ENCODE measurements around the gene LDLRAD3.

LDLRAD3 gene

DNA sequence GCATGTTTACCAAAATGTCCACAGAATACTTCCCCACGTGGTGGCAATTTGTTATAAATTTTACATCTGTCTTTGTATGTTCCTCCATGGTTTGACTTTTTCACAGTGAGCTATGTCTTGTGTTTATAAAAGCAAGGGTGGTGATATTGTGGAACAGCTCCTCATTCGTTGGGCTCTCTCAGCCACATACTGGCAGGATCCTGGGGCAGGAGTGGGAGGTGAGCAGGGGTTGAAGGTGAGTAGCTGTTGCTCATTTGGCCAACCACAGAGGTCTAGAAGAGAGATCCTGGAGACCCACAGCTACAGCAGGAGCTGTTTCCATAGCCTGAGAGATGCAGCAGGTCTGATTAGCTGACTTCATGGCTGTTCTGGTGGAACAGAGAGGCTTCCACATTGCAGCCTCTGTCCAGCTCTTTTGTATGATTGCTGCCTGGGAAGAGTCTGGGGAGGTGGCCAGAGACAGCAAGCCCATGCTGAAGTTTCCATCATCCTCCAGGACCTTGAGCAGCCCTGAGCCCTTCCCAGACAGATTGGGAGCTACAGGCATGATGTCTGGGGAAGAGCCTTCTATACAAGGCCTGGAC is 128.1 kb downstream of the LDLRAD3 start:
- no peak for DNase-seq (ENCODE audit: low read depth in 2 of 2, low spot score in 1 of 2)

- DNase-seq (ENCODE audit: low read depth in 2 of 2, low spot score in 1 of 2), result no peak
Observed at GRCh38 chr11:36073411-36074203, 129.7 kb downstream of the LDLRAD3 start.

GRCh38 chr11:36074941-36075431 is 131.1 kb downstream of the LDLRAD3 start:
- DNase-seq (ENCODE audit: low read depth in 2 of 2, low spot score in 1 of 2), result no peak

- DNase-seq (ENCODE audit: low read depth in 2 of 2, low spot score in 1 of 2), result no peak
Observed at GRCh38 chr11:36077368-36077767, 133.5 kb downstream of the LDLRAD3 start.

GRCh38 chr11:36077886-36078685 is 134.2 kb downstream of the LDLRAD3 start:
- no peak for DNase-seq (ENCODE audit: low read depth in 2 of 2, low spot score in 1 of 2)

DNA sequence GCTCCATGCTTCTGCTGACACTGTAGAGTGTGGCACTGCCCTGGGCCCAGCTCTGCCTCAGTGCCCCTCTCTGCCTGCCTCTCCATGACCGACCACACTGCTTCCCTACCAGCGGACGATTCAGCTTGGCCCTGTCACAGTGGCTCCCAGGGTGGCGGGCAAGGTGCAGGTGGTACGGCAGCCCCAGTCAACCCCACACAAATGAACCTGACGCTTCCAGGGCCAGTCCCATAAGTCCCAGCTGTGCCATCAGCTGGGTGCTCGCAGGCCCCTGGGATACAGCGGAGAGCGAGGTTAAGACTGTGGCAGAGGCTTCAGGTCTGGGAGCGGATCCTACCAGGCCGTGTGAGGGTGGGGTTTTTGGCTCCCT is 134.8 kb downstream of the LDLRAD3 start:
- DNase-seq (ENCODE audit: low read depth in 2 of 2, low spot score in 1 of 2), result no peak

- no peak for DNase-seq (ENCODE audit: low read depth in 2 of 2, low spot score in 1 of 2)
Observed at GRCh38 chr11:36079878-36080675, 136.2 kb downstream of the LDLRAD3 start.

DNA sequence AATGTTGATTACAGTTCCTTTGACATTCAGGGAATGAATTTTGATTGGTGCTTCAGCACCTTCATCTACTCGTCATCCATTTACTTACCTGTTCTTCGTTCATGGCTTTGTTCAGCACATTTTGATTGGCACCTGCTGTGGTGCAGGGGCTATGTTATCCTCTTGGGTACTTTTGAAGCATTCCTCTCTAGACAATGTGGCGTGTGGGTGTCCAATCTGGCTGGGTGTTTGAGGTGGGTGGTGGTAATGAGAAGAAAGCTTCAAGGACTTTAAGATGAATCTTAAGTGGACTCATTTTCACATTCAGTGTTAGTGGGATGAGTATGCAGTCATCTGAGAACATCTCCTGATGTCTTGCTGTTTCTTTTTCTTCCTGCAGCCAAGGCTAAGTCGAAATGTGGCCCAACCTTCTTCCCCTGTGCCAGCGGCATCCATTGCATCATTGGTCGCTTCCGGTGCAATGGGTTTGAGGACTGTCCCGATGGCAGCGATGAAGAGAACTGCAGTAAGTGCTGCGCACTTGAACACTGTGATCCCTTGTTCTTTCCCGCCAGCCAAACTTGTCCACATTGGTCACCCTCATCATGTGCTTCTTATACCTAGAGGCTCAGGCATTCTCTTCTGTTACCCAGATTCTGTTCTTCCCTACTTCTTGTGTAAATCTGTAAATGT is 137.5 kb downstream of the LDLRAD3 start:
- DNase-seq (ENCODE audit: low read depth in 2 of 2, low spot score in 1 of 2), result no peak

DNA sequence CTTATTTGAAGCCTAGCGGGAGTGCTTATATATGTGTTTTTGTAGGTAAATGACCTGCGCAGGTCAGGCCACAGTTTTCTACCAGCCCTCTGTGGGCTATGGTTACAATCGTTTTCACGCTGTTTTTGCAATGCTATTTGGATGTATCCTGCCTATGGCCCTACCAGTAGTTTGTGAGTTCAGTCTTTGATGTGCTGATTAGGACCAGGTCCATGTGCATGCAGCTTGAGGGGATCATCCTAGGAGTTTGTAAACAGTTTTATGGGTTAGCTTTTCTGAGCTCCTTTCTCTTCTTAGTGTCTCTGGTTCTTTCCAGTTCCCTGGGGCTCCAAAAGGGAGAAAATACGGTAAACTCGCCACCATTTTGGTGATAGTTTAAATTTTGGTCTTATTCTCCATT is 142.5 kb downstream of the LDLRAD3 start:
- no peak for DNase-seq (ENCODE audit: low read depth in 2 of 2, low spot score in 1 of 2)

- DNase-seq (ENCODE audit: low read depth in 2 of 2, low spot score in 1 of 2), result no peak
Observed at GRCh38 chr11:36088266-36088972, 144.6 kb downstream of the LDLRAD3 start.

DNA sequence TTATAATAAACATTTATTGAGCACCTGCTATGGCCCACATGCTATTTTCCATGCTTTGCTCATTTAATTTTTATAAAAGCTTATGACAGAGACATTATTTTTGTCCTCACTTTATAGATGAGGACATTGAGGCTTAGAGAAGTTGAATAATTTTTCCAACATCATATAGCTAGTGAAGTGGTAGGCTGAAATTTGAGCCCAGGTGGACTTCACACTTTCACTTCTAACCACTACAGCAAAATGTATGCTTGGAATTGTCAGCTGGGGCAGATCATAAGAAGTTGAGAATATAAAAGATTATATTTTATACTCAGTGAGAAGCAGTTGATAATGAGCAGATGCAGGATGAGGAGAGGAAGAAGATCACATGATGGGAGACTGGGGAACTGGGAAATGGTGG is 146.1 kb downstream of the LDLRAD3 start:
- DNase-seq (ENCODE audit: low read depth in 2 of 2, low spot score in 1 of 2), result no peak

GRCh38 chr11:36090356-36091109 is 146.7 kb downstream of the LDLRAD3 start:
- DNase-seq (ENCODE audit: low read depth in 2 of 2, low spot score in 1 of 2), result no peak

DNA sequence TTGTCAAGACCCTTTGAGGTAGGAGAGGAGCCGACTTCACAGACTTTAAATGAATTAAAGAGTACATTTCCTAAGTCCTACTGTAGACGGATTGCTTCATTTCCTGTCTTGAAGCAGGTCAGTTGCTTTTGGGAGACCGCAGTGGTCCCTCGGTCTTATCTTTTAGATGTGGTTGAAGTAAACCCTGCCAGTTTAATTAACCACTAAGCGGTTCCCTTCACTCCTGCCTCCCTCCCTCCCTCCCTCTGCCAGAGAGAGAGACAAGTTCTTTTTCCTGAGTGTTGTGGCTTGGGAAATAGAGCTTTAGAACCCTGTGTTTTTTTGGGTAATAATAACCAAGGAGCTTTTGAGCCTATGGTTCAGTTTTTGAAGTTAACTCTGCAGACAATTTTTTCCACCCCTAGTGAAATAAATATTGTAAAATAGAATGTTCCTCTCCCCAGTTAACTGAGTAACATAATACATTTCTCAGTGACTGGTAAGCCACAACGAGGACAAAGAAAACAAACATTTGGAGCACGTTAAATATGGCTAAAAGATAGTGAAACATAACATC is 147.5 kb downstream of the LDLRAD3 start:
- DNase-seq (ENCODE audit: low read depth in 2 of 2, low spot score in 1 of 2), result no peak

DNA sequence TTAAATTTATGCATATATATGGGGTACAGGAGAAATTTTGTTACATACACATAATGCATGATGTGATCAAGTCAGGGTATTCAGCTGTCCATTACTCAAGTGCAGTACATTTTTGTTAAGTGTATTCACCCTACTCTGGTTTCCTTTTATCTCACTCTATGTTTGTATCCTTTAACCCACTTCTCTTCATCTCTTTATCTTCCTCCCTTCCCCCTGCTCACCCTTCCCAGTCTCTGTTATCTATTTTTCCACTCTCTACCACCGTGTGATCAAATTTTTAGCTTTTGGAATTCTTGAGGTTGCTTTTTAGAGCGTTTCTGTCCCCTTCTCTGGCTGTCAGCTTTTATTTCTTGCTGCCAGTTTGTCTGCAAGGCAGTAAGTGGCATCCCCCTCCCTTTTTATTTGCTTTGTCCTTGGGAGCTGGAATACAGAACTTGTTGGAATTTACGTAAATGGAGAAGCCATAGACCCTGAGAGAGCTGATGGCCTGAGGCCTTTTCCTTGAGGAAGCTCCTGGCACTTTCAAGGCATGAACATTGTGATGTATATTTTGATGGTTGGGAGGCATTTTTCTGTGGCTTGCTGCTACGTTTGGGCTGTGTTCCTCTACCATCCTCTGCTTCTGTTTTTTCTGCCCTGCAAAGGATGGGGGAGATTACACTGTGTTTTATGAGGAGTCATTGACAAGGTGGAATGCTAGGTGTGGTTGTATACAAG is 148.6 kb downstream of the LDLRAD3 start:
- no peak for DNase-seq (ENCODE audit: low read depth in 2 of 2, low spot score in 1 of 2)

DNA sequence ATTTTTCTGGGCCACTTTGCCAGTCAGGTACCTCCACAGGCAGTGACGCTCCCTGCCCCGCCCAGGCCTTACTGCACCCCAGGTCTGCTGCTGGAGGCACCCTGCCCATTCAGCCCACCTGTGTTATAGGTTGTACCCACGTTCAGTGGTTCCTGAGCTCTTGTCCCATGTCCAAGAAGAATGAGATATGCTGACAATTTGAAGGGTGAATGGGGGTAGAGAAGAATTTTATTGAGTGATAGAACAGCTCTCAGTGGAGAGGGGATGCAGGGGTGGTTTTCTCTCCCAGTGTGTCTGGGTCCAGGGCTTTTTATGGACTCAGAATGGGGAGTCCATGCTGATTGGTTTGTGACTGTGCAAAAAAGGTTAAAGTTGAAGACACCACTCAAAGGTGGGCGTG is 149.7 kb downstream of the LDLRAD3 start:
- no peak for DNase-seq (ENCODE audit: low read depth in 2 of 2, low spot score in 1 of 2)

DNA sequence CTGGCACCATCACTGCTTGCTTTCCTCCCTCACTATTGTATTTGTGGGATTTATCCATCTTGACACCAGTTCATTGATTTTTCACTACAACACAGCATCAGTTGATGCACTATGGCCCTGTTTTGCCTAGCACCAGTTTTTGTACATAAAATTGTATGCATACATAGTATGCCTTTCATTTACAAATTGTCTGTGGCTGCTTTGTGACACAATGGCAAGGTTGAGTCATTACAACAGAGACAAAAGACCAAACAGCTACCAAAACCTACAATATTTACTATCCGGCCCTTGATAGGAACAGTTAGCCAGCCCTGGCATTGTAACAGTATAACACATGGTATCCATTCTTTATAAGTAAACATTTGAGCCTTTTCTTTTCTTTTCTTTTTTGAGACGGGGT is 150.3 kb downstream of the LDLRAD3 start:
- no peak for DNase-seq (ENCODE audit: low read depth in 2 of 2, low spot score in 1 of 2)

DNA sequence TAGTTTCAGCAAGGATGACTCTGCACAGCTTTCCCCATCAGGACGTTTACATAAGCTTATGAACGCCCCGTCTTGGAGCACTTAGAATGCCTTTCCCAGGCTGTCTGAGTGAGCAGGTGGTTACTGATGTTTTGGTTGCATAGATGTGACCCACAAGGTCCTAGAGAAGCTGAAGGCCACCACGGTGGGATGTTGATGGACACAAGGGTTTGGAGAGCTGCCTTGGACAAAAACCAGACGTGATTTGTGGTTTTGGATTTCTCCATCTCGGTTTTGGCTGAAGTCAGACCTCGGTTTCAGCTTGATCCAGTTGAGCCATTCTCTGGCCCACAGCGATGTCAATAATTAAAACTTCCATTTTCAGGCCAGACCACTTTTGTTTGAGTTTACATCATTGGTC is 151.9 kb downstream of the LDLRAD3 start:
- DNase-seq (ENCODE audit: low read depth in 2 of 2, low spot score in 1 of 2), result no peak

DNA sequence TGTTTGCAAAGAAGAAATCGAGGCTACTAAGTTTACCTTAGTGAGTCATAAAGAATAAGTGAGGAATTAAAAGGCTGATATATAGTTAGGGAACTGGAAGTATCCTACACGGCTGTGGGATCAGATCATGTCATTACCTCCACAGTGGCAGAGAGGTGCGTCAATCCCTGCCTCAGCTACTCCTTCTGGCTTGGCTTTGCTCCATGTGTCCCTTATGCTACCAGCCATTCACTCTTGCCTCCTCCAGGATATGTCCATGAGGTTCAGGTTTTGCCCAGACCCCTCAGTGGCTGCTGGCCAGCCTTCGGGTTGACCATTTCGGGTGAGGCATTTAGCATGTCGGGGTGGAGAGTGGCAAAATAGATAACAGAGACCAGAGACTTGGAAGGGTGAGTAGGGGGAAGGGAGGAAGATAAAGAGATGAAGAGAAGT is 153.4 kb downstream of the LDLRAD3 start:
- no peak for DNase-seq (ENCODE audit: low read depth in 2 of 2, low spot score in 1 of 2)
